ENCODE measurements around the gene KIAA0040. TPM values are rescaled to one million over a fixed set of nuclear protein-coding genes. Genes with fewer than 3 reads are reported as not detected.

The KIAA0040 gene
- total RNA-seq, 1 experiment from 2014 or later, result 5.0 TPM

DNA sequence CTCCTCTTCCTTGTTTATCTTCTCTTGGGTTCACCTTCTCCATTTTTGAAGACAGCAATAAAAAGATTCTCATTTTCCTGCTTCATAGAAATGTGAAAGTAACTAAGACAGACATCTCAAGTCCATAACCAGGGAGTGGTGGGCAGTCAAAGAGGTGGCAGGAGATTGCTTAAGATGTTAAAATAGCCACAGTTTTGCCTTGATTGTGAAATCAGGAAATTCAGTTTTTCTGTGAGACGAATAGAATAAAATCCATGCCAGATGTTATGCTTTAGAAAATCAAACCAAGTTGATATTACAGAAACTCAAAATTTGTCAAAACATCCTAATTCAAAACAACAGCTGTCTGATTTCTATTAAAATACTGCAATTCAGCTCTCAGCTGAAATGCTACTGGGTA is 67.7 kb downstream of the KIAA0040 start:
- Histone ChIP-seq H2AFZ (ENCODE audit: low read length) (no peak overlapping the region), H3T11ph (ENCODE audit: low read length) (no peak overlapping the region)
- no peak overlapping the region; a peak in 1 of 7 replicates for H3K27ac Mint-ChIP-seq

More for the DNA sequence above, 67.7 kb downstream of the KIAA0040 start:
- Histone ChIP-seq H3K23ac (ENCODE audit: insufficient read length, low read depth, low read length) (no peak overlapping the region), H3K4me1 (ENCODE audit: insufficient read depth, low read length) (peaks cover 5% of the 10 kb centered on the region; the same call in 1 of the 2 replicates), H2BK120ac (ENCODE audit: low read depth, low read length, poor library complexity, severe bottlenecking) (no peak overlapping the region), H3K79me2 (ENCODE audit: insufficient read depth, low read length) (no peaks in the 10 kb centered on the region), H4K20me1 (ENCODE audit: control insufficient read depth, insufficient read depth, insufficient read length) (no peaks in the 10 kb centered on the region), H4K8ac (replicated peaks; ENCODE audit: insufficient read length, low read depth, low read length) (no peak overlapping the region), H3K9me3 (ENCODE audit: control insufficient read depth, low read depth, low read length) (no peaks in the 10 kb centered on the region), H2AK5ac (ENCODE audit: insufficient read length, low read length) (no peak overlapping the region), H2BK12ac (ENCODE audit: insufficient read length, low read depth, low read length) (no peak overlapping the region), H3K27ac (ENCODE audit: insufficient read length, low read depth, low read length) (no peak overlapping the region), H3K23me2 (ENCODE audit: insufficient read length, low read depth, low read length, poor library complexity, severe bottlenecking) (no peaks in the 10 kb centered on the region), H3K4me2 (ENCODE audit: insufficient read depth, insufficient read length, low read length) (no peak overlapping the region), H4K91ac (ENCODE audit: insufficient read length, low read depth, low read length) (no peak overlapping the region), H3K18ac (ENCODE audit: insufficient read length, low read depth, low read length) (no peak overlapping the region), H3K4ac (ENCODE audit: low read depth, low read length) (no peak overlapping the region), H3K27me3 (ENCODE audit: insufficient read depth, low read length) (no peaks in the 10 kb centered on the region), H2BK20ac (ENCODE audit: low read depth, low read length, poor library complexity, severe bottlenecking) (no peak overlapping the region), H3K79me1 (ENCODE audit: insufficient read depth, low read depth, low read length, poor library complexity, severe bottlenecking) (no peaks in the 10 kb centered on the region), H3K56ac (ENCODE audit: insufficient read length, low read depth, low read length) (no peak overlapping the region), H2BK15ac (ENCODE audit: low read depth, low read length) (no peak overlapping the region), H3K9ac (ENCODE audit: extremely low read depth, insufficient read length, low read length) (no peak overlapping the region), H3K14ac (ENCODE audit: insufficient read depth, low read length) (no peak overlapping the region), H2BK5ac (ENCODE audit: insufficient read length, low read length) (no peak overlapping the region), H4K5ac (ENCODE audit: insufficient read length, low read depth, low read length) (no peak overlapping the region)
- Mint-ChIP-seq H3K36me3 (ENCODE audit: insufficient read depth in 1 of 3, low read depth in 3 of 3) (no peaks in the 10 kb centered on the region; a peak in 2 of 7 replicates), H3K27me3 (ENCODE audit: low read depth) (no peaks in the 10 kb centered on the region), H3K4me3 (no peak overlapping the region), H3K9me3 (no peaks in the 10 kb centered on the region; a peak in 1 of 5 replicates), H3K4me1 (peaks cover 12 to 22% of the 10 kb centered on the region in 2 experiments)
- TF ChIP-seq, protein P1, sequence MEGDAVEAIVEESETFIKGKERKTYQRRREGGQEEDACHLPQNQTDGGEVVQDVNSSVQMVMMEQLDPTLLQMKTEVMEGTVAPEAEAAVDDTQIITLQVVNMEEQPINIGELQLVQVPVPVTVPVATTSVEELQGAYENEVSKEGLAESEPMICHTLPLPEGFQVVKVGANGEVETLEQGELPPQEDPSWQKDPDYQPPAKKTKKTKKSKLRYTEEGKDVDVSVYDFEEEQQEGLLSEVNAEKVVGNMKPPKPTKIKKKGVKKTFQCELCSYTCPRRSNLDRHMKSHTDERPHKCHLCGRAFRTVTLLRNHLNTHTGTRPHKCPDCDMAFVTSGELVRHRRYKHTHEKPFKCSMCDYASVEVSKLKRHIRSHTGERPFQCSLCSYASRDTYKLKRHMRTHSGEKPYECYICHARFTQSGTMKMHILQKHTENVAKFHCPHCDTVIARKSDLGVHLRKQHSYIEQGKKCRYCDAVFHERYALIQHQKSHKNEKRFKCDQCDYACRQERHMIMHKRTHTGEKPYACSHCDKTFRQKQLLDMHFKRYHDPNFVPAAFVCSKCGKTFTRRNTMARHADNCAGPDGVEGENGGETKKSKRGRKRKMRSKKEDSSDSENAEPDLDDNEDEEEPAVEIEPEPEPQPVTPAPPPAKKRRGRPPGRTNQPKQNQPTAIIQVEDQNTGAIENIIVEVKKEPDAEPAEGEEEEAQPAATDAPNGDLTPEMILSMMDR (conservative IDR thresholded peaks at IDR 0.05), result no peak
- no peak for DNase-seq
- no CpG with 5 or more reads among the region's 1 CpG for WGBS (ENCODE audit: extremely low coverage, insufficient read length, low lambda C conversion rate)

Measured in H9 (cell line).